Skin epidermis (tissue), 12 donors: Measurements from ENCODE around the gene NCAPH2.
A peak's percentile ranks its signal among the peaks of the same experiment; 100 is the strongest.
"Not testable (repeated sequence)": the region's sequence is repeated elsewhere in the genome, so short reads cannot be mapped to it uniquely, and the experiment has no call there.

Experiments used
- H3K27ac ChIP-seq, 21 experiments: fragments of 200-600 bp; sonication (generic) in 11 of 21; one replicate each; pipeline ENCODE4 v1.5.0; 2020; ENCODE audit warnings: mild to moderate bottlenecking in 3 of 21, inconsistent platforms in 2 of 21, moderate library complexity in 2 of 21
- H3K4me3 ChIP-seq, 7 experiments: fragments of 200-600 bp; sonication (generic) in 2 of 7; one replicate each; pipeline ENCODE4 v1.5.0; 2020; ENCODE audit warnings: inconsistent platforms in 2 of 7, mild to moderate bottlenecking in 2 of 7, moderate library complexity in 1 of 7

Gene NCAPH2

GRCh38 chr22:50526108-50526833 is 18.2 kb downstream of the NCAPH2 start:
- Histone ChIP-seq H3K27ac (peak overlapping the region; percentile 78 to 100 (median 98)), H3K4me3 (peak overlapping the region; percentile 54 to 87 (median 74))

GRCh38 chr22:50526834-50527801 is 19.1 kb downstream of the NCAPH2 start:
- peak overlapping the region; percentile 78 to 100 (median 98) for H3K27ac ChIP-seq
- peak overlapping the region; percentile 54 to 87 (median 74) for H3K4me3 ChIP-seq

GRCh38 chr22:50527921-50528681 is 20.1 kb downstream of the NCAPH2 start:
- H3K4me3 ChIP-seq: peak overlapping the region in 5 of 7 experiments; percentile 54 to 84 (median 67)
- H3K27ac ChIP-seq: peak overlapping the region in 20 of 21 experiments; percentile 28 to 100 (median 99)

DNA sequence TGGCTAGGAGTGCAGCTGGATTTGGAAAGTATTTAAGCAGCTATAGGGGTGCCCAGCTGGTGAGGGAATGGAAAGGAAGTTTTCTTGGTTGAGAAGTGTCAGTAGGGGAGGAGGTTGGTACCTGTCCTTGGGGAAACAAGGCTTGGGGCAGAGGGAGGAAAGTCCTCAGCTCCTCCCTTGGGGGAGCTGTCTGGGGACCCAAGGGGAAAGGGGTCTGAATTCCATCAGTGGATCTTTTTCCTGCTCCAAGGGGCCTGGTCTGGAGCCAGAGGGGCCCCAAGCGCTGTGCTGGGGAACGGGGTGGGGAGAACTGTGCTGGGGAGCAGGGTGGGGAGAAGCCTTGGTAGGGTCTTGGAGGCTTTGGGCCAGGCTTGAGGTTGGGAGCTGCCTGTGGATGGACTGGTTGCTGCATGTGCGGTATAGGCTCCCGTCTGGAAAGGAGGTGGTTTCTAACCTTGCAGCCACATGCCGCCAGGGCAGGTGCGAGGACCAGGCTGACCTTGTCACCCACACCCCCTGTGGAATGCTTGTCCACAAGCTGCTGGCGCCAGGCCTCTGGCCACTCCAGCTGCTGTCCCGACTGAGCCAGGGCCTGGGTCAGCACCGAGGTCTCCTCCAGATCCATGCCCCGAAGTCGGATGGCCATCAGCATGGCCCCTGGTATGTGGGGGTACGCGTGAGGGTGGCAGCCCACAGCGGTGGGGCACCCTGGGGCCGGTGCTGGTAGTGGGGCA is 20.8 kb downstream of the NCAPH2 start:
- Histone ChIP-seq H3K4me3 (peak overlapping the region; percentile 54 to 87 (median 67)), H3K27ac (peak overlapping the region; percentile 91 to 100 (median 99))

GRCh38 chr22:50529416-50529896 is 21.4 kb downstream of the NCAPH2 start:
- Histone ChIP-seq H3K4me3 (peak overlapping the region; percentile 54 to 87 (median 67)), H3K27ac (peak overlapping the region; percentile 91 to 100 (median 99))

DNA sequence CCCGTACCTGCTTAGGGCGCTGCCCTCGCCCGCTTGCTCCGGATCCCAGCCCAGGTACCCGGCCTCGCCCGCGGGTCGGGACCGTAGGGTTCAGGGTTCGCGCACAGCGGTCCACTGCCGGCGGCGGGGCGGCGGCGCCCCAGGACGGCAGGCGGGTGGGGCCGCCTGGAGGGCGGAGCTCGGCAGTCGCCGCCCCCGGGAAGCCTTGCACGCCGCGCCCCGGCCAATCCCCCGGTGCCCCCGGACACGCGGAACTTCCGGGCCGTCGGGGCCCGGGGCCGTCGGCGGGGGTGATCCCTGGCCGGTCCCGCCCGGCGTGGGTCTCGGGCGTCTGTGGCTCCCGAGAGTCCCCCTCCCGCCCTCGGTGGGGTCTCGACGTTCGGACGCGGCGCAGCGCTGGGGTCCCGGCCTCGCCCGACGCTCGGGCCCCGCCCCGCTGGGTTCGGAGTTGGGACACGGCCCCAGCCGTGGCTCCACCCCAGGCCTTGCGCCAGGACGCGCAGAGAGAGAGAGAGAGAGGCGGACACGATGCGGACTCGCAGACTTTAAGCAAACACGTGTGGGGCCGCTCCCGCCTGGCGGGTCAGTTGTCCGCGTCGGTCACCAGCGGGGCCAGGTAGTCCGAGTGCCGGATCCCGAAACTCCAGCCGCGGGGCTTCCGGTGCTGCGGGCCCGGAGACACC is 22.0 kb downstream of the NCAPH2 start, which contains the start of gene TYMP:
TSS of gene TYMP (minus strand) at position 116 of the 683 bp plus-strand sequence. CDS start 303 bp downstream, outside the sequence.
- peak within 1 kb of the TSS; percentile 91 to 100 (median 99) for H3K27ac ChIP-seq

GRCh38 chr22:50530580-50530876 is 22.5 kb downstream of the NCAPH2 start:
- Histone ChIP-seq H3K4me3 (peak overlapping the region; percentile 54 to 87 (median 67)), H3K27ac (peak overlapping the region; percentile 91 to 100 (median 99))

More for the DNA sequence above, 22.0 kb downstream of the NCAPH2 start, which contains the start of gene TYMP:
- H3K4me3 ChIP-seq: peak within 1 kb of the TSS; percentile 54 to 87 (median 67)

DNA sequence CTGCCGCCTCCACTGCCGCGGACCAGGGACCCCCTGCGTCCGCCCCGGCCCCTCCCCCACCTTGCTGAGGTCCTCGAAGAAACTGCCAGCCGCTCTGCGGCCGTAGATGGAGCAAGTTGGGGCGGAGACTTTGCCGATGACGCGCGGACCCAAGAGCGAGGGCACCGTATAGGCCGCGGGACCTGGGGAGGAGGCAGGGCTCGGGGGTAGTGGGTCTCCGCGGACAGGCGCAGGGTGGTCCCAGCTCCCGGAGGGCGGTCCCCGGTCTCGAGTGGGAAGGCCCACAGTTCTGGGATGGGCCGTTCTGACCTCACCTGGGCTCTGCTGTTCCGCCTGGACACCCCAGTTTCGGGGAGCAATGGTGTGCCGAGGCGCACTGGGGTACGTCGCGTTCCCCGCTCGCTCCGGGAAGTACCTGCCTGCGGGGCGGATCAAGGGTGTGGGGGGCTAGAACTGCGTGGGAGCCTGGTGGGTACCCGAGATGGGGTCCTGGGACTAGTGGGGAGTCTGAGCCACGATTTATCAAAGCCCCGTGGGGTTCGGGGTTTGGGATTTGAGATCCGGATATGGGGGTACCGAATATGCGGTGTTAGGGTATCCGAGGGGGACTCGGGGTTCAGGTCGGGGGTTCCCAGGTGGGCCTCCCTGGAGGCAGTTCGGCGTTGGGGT is 23.0 kb downstream of the NCAPH2 start:
- peak overlapping the region; percentile 54 to 87 (median 67) for H3K4me3 ChIP-seq
- peak overlapping the region; percentile 91 to 100 (median 99) for H3K27ac ChIP-seq

- H3K27ac ChIP-seq: peak overlapping the region; percentile 91 to 100 (median 99)
- peak overlapping the region; percentile 54 to 87 (median 67) for H3K4me3 ChIP-seq
These were observed 23.5 kb downstream of the NCAPH2 start for GRCh38 chr22:50531546-50531961.

DNA sequence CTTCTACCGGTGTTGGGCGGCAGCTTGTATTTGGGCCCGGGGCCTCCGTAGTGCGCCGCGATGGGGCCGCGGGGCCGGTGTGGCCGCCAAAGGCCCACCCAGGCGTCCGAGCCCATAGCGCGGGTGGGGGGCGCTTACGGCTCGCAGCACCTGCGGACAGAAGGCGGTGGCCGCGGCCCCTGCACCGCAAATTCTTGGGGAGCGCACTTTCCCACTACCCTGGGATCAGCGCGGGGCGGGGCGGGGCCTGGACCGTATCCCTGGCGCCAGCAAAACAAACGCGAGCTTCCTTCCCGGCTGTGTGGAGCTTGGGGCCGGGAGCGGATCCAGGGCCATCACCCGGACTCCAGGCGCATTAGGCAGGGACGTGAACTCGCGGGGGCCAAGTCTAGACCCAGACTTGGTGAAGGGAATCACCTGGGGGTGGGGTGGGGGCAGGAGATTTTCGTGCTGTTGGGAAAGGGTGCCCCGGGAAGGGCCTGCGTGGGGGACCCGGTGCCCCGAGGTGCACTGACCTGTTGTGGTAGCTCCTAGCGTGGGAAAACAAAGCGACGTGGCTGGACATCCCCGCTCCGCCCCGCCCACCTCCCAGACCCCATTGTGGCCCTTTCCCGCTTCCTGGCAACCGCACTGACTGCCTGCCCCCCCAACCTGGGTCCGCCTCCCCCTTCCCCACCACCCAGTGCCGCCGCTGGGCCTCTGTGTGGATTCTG is 24.1 kb downstream of the NCAPH2 start:
- H3K27ac ChIP-seq: peak overlapping the region; percentile 91 to 100 (median 99)

GRCh38 chr22:50532824-50533796 is 25.1 kb downstream of the NCAPH2 start:
- Histone ChIP-seq H3K4me3 (peak overlapping the region in 4 of 7 experiments; percentile 64 to 84 (median 70)), H3K27ac (peak overlapping the region; percentile 8 to 100 (median 99))

More for the DNA sequence above, 24.1 kb downstream of the NCAPH2 start:
- H3K4me3 ChIP-seq: peak overlapping the region; percentile 54 to 87 (median 67)

DNA sequence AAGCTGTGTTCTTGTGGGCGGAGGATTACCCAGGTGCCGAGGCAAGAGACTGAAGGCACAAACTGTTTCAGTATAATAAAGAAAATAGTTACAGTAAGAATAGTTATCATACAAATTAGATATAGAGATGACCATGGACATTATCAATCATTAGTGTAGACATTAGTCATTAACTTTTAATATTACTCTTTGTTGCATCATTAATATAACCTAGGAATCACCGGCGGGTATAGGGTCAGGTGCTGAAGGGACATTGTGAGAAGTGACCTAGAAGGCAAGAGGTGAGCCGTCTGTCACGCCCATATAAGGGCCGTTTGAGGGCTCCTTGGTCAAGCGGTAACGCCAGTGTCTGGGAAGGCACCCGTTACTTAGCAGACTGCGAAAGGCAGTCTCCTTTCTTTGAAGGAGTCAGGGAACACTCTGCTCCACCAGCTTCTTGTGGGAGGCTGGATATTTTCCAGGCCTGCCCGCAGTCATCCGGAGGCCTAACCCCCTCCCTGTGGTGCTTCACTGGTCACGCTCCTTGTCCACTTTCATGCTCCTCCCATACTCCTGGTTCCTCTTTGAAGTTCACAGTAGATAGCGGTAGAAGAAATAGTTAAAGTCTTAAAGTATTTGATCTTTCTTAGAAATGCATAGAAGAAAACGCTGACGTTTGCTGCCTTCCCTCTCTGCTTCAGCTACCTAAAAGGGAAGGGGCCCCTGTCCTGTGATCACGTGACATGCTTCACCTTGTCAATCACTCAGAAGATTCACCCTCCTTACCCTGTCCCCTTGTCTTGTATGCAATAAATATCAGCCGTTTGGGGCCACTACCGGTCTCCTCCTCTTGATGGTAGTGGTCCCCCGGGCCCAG is 26.1 kb downstream of the NCAPH2 start:
- H3K4me3 ChIP-seq: not testable (repeated sequence)
- H3K27ac ChIP-seq: peak overlapping the region in 19 of 21 experiments; percentile 27 to 100 (median 99)

GRCh38 chr22:50535113-50535512 is 27.1 kb downstream of the NCAPH2 start:
- Histone ChIP-seq H3K4me3 (no peak overlapping the region), H3K27ac (peak overlapping the region in 9 of 21 experiments; percentile 15 to 100 (median 98))

DNA sequence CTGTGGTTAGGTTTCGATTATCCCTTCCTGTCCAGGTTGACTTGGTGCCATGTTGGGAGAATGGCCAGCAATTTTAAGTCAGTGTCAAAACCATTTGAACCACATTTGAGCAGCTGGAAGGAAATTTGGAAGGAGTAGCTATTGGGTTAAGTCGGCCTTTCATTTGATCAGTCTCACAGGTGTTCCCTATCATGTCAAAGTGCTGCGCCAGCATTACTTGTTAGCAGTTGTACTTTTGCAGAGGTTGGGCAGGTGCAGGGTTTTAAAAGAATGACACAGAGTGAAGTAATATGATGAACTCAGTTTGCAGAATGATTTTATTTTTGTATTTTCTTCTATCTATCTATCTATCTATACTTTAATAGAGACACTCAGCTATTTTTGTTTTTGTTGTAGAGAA is 28.2 kb downstream of the NCAPH2 start:
- peak overlapping the region in 12 of 21 experiments; percentile 25 to 100 (median 97) for H3K27ac ChIP-seq

GRCh38 chr22:50537765-50538164 is 29.7 kb downstream of the NCAPH2 start:
- Histone ChIP-seq H3K4me3 (no peak overlapping the region), H3K27ac (peak overlapping the region in 20 of 21 experiments; percentile 85 to 100 (median 97))

More for the DNA sequence above, 28.2 kb downstream of the NCAPH2 start:
- H3K4me3 ChIP-seq: no peak overlapping the region
